GM19240 (cell line): ENCODE measurements around the gene SND1.

ENCODE experiments used
- DNase-seq: peaks from one replicate; pipeline ENCODE4 v3.0.0; 2011; ENCODE audit warnings: low spot score; ENCODE audit not compliant: insufficient read length

Gene SND1

DNA sequence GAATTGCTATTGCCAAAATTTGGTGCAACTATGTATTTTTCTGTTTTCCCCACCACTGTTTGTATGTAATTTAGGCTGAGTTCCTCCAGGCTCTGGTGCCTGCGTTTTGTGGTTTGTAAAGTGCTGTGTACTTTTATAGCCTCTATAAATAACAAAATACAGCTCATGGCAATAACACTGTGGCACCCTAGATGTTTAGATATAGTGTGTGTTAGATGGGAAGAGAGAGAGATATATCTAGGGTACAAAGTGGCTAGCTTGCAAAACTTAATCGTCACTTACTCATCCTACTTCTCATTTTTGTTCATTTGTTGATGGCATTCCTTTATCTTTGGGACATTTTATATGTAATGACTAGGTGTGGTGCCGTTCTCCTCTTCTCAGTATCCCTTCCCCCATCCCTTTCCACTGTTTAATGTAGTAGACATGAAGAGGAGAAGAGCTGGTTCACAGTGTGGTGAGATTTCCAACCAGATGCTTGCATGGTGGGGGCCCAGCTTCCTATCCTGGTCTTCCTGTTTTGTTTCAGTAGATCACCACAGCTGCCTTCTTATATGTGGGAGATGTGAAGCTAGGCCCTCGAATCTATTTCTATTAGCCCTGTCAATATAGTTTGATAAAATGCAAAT, 115.0 kb downstream of the SND1 start:
- no peak for DNase-seq

DNA sequence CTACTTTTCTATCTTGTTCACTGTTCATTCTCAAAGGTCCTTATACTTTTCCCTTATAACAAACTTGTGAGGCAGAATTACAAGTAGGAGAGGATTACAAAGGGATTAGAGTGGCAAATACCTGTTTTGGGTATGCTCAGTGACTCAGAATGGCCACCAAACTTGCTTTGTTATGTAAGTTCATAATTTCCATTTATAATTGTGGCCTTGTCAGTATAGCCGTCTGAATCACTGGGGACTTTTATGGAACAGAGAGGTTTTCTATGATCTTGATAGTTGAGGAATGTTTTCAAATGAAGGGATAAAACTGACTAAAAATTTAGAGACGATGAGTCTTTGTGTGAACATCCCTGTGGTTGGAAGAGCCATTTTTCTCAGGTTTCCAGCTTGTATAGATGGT, 116.2 kb downstream of the SND1 start:
- DNase-seq: no peak

DNA sequence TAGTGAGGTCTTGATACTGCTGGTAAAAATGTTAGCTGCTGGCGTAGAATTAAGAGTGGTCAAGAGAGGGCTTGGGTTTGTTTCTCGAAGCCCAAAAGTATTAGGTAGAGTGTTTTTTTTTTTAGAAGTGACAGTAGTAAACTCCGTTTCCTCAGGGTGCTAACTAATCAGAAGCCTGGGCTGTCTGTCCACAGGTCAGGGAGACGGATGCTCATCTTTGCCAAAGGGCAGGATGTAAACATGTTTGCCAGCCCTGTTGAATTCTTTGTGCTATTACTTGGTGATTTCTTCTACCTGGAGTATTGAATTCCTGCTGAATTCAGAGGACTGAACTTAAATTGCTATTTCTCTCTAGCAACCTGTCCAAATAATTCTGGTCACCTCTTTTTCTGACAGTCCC, 117.1 kb downstream of the SND1 start:
- DNase-seq: no peak

DNA sequence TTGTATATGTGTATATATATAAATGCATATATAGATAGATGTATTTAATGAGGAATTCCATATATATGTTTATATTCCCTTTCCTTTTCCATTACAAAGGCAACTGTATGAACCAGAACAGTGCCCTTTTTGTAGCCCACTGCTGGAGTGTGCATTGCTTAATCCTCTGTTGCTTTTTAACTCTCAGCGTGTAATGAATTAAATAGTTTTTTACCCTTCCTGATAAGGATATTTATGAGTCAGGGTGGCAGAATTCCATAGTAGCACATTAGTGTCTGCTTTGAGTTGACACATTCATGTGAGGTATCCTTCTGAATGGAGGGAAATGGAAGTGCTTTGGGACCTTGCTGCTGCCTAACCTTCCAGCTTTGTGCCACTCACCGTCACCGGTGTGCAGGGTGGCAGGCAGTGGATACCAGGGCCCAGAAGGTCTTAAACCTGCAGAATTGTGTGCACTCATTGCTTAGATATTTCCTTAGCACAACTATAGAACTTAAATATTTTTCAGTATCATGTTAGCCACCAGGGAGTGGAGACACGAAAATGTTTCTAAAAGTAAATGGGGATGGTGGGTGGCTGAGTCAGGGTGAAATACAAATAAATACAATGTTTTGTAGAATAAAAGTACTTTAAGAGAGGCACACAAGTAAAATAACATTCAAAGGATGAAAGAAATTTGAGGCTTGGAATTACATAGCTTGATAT, 117.9 kb downstream of the SND1 start:
- DNase-seq: no peak

DNA sequence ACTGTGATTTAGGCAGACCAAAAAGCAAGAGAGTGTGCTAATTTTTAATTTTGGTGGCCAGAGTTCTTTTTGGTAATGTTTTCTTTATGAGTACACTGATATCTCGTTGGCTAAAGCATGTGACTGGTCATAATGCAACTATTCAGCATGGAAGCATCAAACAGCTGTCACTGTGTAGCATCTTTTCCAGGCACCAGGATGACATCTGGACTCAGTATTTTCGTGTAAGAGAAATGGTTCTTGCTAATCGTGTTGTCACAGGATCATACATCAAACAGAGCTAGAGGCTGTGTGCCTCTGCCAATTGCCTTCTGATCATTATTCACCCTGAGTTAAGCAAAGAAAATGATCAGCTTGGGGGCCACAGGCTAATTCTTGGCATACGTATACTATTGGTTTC, 118.9 kb downstream of the SND1 start:
- no peak for DNase-seq

DNA sequence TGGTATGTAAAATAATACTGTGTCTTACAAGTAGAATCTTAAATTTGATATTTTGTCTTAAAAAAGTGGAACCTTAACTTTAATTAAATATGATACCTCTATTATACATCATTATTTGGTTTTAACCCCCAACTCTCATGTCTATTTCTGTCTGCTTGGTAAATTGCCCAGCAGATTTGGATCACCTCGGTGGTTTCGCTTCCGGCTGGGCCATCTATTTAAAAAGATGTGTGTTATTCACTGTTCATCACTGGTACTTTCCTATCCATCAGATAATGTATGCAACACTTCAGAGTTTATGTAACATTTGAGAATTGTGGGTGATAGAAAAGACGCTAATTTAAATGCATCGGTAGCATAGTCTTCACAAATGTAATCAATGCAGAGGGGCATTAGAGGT, 119.7 kb downstream of the SND1 start:
- DNase-seq: no peak

DNA sequence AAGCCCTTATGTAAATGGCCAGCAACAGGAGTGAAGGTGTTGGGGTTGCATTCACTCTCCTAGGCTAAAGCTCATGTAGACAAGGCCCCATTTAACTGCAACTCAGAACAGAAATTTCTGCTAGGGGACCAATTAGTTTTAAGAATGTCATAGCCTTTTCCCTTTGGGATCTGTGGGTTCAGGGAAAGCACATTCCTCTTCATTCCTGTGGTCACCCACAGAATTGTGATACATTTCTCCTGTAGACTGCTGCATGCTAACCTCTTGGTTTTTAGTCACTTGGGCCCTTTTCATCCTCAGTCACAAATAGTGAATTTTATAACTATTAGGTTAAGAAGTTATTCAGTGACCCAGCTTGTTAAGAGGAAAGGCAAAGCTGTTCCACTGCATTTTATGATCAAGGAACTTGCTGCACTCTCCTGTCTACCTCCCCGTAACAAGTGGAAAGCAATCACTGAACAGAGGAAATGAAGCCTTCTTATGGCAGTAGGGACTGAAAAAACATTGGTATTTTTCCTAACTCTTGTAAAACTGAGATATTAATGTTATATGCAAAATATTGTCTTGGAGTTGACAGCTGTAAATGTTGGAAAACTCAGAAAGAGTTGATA, 124.9 kb downstream of the SND1 start:
- no peak for DNase-seq

DNA sequence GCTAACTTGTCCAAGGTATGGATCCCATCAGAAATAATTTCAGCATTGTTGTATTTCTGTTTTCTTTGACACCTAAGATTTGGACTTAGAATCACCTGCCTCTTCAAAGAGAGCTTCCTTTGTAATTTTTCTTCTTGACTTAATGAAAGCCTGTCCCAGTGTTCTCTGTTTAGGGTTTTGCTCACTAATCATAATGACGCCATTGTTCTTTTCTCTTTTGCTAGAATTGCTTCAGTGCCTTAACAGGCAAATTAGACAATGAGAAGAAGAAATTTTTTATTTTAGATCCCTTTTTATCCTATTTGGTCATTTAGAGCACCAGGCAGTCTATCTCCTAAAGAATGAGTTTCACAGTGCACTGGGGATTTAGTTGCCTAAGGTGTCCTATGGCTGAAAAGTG, 128.5 kb downstream of the SND1 start:
- DNase-seq: no peak

DNA sequence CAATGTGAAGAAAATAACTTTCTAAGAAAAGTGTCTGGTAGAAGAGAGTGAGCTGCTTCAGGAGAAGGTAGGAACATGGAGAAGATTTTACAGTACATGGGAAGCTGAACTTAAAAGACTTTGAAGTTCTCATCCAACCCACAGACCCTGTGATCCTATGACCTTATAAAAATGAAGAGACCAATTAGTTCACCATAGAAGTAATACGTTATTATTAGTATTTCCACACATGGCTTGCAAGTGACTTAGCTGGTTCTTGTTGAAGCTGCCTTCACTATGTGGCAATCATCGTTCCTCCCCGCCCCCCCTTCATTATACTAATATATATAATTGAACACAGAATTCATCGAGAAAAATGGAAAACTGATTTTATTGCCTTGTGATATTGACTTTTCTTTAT, 129.1 kb downstream of the SND1 start:
- no peak for DNase-seq

DNA sequence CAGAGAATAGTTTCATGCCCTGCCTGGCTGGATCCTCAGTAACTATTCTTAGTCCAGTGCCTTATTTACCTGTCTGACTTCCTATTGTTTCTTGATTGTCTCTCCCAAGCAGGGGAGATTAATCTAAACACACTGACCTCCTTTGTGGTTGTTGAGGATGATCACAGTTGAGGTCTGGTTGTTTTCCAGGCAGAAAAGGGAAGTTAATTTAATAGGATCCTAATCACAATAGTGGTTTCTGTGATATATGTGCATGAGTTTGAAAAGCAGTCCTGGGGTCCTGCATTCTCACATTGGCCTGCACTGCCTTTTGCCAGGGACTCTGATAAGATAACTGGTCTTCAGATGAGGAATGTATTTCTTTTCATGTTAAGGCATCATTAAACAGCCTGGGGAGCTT, 130.1 kb downstream of the SND1 start:
- no peak for DNase-seq

DNA sequence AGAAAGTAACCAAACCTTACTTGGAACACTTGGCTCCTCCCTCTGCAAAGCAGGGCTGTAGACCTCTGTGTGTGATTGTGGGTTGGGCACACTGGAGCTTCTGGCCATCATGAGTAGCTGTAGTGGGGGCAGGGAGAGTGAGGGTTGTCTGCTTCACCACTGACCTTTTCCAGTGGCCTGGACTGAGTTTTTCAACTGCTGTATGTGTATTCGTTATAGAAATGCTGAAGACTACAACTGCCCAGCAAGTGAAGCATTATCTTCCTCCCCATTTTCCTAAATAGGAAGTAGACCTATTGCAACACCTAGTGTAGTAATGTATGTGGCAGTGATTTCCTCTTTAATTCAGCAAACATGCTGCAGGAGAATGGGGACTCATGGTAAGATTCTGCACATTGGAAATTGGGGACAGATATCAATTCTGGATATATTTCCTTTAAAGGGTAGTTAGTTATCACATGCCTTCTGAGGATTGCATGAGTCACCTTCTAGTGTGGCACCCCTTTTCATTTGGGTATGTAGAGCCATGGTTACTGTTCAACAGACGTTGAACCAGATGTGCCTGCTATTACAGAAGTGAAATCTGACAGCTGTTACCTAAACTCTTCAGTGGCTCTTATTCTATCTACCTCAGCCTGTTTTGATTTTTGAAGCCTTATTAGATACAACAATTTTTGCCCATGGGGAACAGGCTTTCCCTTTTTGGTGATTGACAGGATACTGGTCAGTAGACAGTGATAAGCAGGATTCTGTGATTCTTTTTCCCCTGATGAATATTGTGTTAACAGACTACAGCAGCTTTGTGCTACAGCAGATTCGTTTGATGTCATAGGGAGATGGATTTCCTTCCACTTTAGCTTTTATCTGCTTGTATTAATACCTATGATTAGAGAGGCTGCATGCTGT, 130.9 kb downstream of the SND1 start:
- no peak for DNase-seq

DNA sequence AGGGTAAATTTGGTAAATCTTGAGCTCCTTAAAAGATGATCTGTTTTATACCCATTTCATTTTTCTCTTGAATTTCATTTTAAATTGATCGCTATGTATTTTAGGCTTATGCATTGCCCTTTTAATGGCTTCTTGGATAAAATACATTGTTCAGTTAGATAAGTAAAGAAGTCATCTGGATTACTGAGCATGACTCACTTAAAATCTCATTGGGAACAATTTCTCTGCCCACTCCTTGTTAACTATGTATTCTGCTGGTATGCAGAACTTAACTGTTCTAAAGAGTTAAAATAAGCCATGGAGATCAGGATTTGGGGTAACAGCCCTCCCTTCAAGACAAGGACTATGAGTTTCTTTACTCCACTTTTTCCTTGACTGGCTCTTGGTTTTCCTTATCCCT, 134.2 kb downstream of the SND1 start:
- no peak for DNase-seq

DNA sequence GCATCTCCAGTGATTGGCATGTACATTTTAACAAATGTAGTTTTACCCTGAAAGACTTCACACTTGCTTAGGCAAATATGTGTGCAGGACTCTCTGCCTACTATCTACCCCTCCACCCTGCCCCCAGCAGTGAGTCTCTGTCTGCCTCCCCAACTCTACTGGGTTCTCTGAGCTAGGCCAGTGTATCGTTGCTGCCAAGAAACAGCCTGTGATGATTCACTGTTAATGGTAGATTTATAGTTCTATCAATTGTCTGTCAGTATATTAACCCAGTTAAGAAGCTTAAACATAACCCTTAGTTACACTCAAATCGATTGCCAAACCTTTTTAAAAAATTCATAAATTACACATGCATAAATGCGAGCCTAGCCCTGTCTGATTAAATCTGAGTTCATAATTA, 137.0 kb downstream of the SND1 start:
- no peak for DNase-seq

DNA sequence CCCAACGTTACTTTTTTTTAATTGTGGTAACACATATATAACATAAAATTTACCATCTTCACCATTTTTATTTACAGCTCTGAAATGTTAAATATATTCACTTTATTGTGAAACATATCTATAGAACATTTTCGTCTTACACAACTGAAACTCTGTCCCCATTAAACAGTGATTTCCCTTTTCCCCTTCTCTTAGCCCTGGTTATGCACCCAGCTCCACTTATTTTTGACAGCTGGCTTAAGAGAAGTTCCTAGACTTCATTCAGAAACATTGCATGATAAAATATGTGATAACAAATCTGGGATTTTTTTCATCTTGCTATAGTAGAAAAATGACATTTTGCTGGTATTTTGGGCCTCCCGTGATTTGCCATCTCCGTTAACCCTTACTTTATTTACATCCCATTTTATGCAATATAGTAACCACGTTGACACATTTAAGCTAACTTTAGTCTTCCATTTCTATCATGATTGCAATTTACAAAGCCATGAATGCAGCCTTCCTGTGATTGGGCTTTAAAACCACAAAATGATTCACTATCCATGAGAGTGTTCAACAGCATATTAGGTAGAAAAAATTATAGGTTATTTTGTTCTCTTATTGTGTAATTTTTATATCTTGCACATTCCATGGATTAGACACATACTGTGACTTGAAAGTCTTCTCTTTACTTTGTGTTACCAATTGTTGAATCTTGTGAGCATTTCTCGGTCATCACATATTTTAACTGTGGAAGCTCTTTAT, 139.6 kb downstream of the SND1 start:
- no peak for DNase-seq

DNA sequence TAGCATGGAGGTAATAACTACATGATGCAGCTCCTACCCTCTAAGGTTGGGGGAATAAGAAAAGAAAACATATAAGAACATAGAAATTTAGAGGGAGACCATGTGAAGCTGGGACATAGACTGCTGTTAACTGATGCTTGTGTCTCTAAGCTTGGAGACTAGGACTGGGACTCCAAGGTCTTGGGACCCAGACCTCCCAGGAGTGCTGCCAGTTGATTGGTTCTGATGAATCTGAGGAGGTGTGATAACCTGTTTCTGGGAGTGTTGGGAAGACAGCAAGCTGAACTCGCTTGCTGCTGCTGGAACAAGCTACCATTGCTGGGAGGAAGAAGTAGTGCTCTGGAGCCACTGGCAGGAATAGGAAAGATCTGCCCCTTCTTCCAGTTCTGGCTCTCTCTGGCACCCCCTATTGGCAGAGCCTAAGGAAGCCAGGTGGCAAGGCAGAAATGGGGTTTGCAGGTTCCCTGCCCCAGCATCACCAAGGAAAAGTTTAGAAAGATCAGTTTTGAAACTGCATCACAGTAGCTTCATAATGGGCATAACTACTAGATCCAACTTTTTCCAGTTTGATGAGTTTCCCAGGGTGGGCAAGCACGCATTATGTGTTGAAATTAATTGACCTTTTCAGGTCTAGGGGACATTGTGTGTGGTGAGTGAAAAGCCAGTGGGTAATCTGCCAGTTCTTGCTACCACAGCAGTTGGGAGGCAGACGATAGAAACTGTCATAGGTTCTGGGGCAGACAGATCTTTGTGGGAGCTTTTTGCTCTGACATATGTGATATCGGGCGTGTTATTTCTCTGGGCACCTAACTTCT, 140.7 kb downstream of the SND1 start:
- DNase-seq: peak; percentile 13

DNA sequence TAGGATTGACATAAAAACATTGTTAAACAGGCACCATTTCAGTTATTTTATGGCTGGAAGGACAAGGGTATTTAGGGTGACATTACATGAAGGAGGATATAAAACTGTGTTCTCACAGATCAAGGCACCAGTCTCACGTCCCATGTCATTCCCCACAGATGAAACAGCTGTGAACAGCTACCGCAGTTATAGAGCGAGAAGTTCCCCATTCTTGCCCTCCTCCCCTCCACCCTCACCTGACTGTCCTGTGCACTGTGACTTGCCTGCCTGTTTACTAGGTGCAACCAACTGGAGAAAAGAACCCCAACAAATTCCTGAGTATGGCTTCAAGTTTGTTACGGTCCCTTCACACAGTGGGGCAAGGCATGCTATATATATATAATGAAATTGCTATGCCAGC, 141.6 kb downstream of the SND1 start:
- DNase-seq: no peak

DNA sequence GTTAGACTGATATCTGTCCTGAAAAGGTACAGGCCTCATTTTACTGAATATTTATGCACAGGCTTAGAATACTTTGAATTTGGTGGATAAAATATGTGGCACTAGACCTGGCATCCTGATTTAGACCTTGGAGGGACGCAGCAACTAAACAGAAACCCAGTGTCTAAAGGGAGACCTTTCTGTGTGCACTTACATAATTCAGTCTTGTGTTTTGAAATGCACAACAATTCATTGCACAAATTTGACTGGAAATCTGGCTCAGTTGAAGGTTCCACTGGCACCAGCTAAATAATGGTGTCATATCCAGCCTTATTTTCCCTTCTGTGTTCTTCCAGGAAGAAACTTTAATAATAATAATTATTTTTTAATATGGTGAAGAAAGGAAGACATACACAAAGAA, 142.1 kb downstream of the SND1 start:
- DNase-seq: no peak

DNA sequence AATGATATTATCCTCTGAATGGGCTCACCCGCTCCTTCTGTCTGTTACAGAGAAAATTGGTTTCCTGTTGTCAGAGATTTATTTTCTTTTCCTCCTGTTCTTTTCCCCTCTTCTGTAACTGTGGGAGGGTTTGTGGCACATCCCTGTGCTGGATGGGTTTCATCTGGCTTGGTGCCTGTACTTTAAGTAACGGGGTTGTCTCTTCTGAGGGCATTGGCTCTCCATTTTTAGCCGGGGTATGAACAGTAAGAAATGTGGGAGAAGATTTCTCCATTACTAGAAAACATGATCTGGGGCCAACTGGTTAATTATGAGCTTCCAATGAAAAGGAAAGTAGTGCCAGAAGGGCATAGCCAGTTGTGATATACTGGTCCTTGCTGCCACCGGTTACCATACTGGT, 142.6 kb downstream of the SND1 start:
- DNase-seq: no peak

DNA sequence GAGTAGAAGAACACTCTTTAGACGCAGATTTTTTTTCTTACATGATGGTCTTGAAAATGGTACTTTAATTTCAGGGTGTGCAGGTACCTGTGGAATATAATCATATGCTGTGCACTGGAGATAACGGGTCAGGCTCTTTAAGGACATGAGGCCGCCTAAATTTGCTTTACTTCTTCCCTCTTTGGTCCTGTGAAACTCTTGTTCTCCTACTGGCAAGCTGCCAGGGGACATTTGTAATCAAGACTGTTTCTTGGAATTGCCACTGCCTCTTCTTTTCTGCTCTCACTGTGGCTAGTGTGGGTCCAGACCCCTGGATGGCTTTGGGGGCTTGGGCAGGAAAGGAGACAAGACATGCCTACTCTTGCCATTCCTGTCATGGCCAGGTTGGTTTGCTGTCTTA, 146.0 kb downstream of the SND1 start:
- DNase-seq: no peak

DNA sequence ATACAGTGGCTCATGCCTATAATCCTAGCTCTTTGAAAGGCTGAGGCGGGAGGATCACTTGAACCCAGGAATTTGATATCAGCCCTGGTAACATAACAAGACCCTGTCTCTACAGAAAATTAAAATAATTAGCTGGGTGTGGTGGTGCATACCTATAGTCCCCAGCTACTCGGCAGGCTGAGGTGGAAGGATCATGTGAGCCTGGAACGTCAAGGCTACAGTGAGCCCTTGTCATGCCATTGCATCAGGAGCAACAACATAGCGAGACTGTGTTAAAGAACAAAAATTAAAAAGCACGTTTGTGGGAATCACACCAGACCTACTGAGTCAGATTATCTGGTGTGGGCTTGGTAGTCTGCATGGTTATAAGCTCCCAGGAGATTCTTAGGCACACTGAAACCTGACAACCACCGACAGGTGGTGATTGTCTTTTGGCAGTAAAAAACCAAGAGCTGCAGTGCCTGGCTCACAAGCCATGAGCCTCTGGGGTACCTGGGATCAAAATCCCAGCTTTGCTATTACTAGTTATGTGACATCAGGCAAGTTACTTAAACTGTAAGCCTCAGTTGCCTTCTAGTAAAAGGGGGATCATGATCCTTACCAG, 146.9 kb downstream of the SND1 start:
- no peak for DNase-seq
